Thymus (tissue), 11 donors: ENCODE results near the gene FGD4. TPM values are rescaled to one million over a fixed set of nuclear protein-coding genes. Genes with fewer than 3 reads are reported as not detected.
"Not testable (repeated sequence)": the region's sequence is repeated elsewhere in the genome, so short reads cannot be mapped to it uniquely, and the experiment has no call there.

Source experiments
- DNase-seq, 9 donors: peaks; one replicate each; pipeline ENCODE4 v3.0.0-alpha.2; 2013; ENCODE audit warnings: low spot score in 9 of 9, low read depth in 6 of 9, missing footprints in 1 of 9
- H3K27ac ChIP-seq, 2 donors: one replicate each; pipeline ENCODE4 v1.5.1; 2013; ENCODE audit warnings: control low read depth in 1 of 2, low read depth in 1 of 2, low read length in 1 of 2, mild to moderate bottlenecking in 1 of 2, moderate library complexity in 1 of 2
- H3K27me3 ChIP-seq, 2 donors: one replicate each; pipeline ENCODE4 v1.5.1; 2013; ENCODE audit warnings: low read length in 1 of 2; ENCODE audit not compliant: control insufficient read depth in 2 of 2, insufficient read depth in 1 of 2
- H3K36me3 ChIP-seq, 2 donors: one replicate each; pipeline ENCODE4 v1.5.1; 2013; ENCODE audit warnings: low read length in 1 of 2, mild to moderate bottlenecking in 1 of 2, moderate library complexity in 1 of 2; ENCODE audit not compliant: control insufficient read depth in 2 of 2, insufficient read depth in 2 of 2
- H3K4me1 ChIP-seq, 2 donors: one replicate each; pipeline ENCODE4 v1.5.1; 2013; ENCODE audit warnings: low read length in 2 of 2; ENCODE audit not compliant: control insufficient read depth in 2 of 2, insufficient read depth in 2 of 2
- H3K4me3 ChIP-seq, 2 donors: one replicate each; pipeline ENCODE4 v1.5.1; 2013; ENCODE audit warnings: low read length in 2 of 2, control low read depth in 1 of 2, mild to moderate bottlenecking in 1 of 2
- H3K9me3 ChIP-seq, 2 donors: one replicate each; pipeline ENCODE4 v1.5.1; 2013; ENCODE audit warnings: low read length in 1 of 2, mild to moderate bottlenecking in 1 of 2; ENCODE audit not compliant: control insufficient read depth in 2 of 2, insufficient read depth in 1 of 2
- WGBS: extraction: QIAGEN DNeasy Blood & Tissue Kit; methylation state at CpG from one replicate; pipeline ENCODE4 v1.1.7; 2013; 5-methylcytosine and 5-hydroxymethylcytosine counted together
- polyA plus RNA-seq: library from polyadenylated mRNA; stranded (reverse); fragments of 200-250 nt; gene quantifications from one replicate; pipeline ENCODE4 v1.2.3, GENCODE V29; 2013
- total RNA-seq: library from RNA; stranded (reverse); fragments of 120-200 nt; gene quantifications from one replicate; pipeline ENCODE4 v1.2.4, GENCODE V29; 2013
- donor health status: healthy.

Gene FGD4
- total and polyA plus RNA-seq, 2 donors: 3.3 to 3.6 TPM

DNA sequence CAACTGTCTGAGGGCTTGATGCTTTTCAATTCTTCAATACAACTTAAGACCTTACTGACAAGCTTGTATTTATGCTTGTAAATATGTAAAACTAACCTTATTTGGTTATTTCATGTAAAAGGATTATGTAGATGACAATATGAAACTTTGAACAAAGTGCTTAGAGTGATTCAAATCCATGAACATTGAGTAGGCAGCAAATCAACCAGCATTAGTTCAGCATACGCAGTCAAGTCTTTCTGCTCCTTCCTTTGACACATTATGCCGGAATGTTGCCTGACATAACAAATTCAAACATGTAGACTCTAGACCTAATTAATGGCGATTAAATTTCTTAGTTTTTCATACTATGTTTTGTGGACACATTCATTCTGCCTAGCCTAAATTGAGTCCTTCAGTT lies 105.2 kb downstream of the FGD4 start:
- Histone ChIP-seq H3K4me1 (peaks cover 0 to 7% of the 10 kb centered on the region in 2 donors), H3K36me3 (no peaks in the 10 kb centered on the region), H3K27me3 (no peaks in the 10 kb centered on the region), H3K27ac (no peak overlapping the region), H3K9me3 (no peaks in the 10 kb centered on the region), H3K4me3 (no peak overlapping the region)
- DNase-seq: no peak
- WGBS: 96% methylated on average over 3 of the region's 3 CpGs

DNA sequence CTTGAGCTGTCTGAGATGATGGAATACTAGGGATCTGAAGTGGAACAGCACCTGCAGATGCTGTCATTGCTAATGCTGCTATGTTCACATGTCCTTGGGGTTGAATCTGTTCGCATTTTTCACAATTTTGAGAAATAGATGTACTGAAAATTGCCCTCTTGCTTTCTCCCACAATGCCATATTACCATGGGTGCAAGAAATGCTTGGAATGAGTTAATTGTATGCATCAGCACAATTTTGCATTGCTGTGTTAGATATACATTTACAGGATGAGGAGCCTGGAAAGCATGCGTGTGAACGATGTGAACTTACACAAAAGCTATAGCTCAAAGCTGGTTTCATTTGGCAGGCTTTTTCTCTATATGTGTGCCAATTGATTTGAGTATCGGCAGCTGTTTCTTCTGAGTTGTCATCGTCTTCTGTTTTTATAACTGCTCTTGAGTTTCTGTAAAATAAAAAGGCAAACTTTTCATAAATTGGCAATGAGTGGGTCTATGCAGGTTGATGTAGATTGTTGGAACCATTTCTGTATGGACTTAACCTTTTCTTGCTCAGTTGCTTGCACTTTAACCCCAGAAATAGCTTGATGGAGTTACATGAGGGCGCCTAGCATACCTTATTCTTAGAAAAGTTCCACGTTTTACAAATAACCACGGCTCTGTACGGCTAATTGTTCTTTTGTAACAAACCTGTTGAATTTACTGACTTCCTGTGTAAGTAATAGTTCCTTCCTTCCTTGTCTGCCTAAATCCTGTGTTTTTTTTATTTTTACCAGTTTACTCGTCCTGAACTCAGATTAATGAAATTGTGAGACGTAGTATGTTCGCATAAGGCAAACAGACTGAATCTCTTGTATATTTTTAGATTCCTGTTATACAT lies 105.9 kb downstream of the FGD4 start:
- H3K9me3 ChIP-seq: no peaks in the 10 kb centered on the region
- no peaks in the 10 kb centered on the region for H3K27me3 ChIP-seq
- no peaks in the 10 kb centered on the region for H3K36me3 ChIP-seq
- no peak overlapping the region for H3K27ac ChIP-seq
- 87% methylated on average over 12 of the region's 12 CpGs for WGBS
- no peak overlapping the region for H3K4me3 ChIP-seq
- DNase-seq: no peak
- peaks cover 0 to 7% of the 10 kb centered on the region in 2 donors for H3K4me1 ChIP-seq

DNA sequence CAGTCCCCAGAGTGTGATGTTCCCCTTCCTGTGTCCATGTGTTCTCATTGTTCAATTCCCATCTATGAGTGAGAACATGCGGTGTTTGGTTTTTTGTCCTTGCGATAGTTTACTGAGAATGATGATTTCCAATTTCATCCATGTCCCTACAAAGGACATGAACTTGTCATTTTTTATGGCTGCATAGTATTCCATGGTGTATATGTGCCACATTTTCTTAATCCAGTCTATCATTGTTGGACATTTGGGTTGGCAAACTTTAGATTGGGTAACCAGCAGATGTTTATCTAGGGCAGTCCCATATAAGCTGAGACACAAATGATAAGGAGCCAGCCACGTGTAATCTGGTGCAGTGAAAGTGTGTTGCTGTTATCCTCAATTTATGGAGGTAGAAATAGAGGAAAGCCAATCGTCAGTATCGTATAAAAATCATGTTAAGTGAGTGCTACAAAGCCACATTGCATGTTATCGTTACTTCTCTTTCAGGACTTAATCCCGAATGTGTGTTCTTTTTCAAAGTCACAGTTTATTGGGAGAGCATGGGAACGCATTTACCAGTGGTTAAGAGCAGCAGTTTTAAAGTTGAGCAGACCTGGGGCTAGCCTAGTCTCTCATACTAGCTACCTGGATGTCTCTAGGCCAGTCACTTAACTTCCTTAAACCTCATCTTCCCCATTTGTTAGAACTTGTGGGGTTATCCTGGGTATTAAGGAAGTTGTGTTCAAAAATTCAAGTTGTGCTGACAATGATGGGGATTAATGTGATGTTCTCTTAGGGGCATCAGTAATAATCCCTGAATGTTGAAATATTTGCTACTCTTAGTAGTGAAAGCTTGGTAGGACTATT lies 108.0 kb downstream of the FGD4 start:
- H3K9me3 ChIP-seq, H3K4me1 ChIP-seq, DNase-seq, H3K4me3 ChIP-seq, H3K27ac ChIP-seq, H3K27me3 ChIP-seq, H3K36me3 ChIP-seq: not testable (repeated sequence)
- WGBS: 98% methylated on average over 6 of the region's 8 CpGs

DNA sequence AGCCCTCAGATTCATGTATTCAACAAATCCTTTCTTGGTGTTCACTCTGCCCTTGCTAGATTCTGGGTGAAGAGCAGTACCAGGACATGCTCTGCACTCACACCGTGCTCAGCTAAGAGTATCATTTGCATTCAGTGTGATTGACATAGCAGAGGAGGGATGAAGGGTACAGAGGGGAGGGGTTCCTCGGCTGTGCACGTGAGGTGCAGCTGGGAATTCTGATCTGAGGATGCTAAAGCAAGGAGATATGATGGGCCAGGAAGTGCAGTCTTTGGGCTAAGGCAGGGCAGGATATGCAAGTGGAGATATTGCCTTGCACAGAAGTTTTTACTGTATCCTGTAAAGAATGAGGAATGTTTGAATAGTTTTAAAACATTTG lies 108.6 kb downstream of the FGD4 start:
- no peaks in the 10 kb centered on the region for H3K36me3 ChIP-seq
- no peaks in the 10 kb centered on the region for H3K9me3 ChIP-seq
- WGBS: 88% methylated on average over 3 of the region's 3 CpGs
- H3K27ac ChIP-seq: no peak overlapping the region
- DNase-seq: no peak
- peaks cover 0 to 2% of the 10 kb centered on the region in 2 donors for H3K4me1 ChIP-seq
- no peaks in the 10 kb centered on the region for H3K27me3 ChIP-seq
- H3K4me3 ChIP-seq: no peak overlapping the region

DNA sequence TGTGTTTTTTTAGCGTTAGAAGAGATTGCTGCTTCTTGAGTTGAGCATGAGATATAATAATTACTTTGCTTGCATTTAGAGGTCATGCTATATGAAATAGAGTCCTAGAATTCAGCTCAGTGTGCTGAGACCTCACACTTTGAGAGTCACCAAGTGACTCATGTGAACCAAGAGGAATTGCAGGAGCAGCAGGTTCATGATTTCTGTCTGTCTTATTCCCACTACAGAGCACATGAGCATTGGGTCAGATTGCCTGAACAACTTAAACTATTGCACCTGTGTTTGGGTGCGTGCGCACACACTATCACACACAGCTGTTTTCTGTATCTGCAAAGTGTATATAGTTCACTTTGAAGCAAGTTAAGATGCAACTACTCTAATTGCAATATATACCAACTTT lies 109.3 kb downstream of the FGD4 start:
- Histone ChIP-seq H3K9me3 (no peaks in the 10 kb centered on the region), H3K27me3 (no peaks in the 10 kb centered on the region), H3K27ac (no peak overlapping the region), H3K4me3 (no peak overlapping the region), H3K4me1 (peaks cover 0 to 2% of the 10 kb centered on the region in 2 donors), H3K36me3 (no peaks in the 10 kb centered on the region)
- DNase-seq: peak in 1 of 9 donors; percentile 18
- WGBS: 90% methylated on average over 3 of the region's 3 CpGs

DNA sequence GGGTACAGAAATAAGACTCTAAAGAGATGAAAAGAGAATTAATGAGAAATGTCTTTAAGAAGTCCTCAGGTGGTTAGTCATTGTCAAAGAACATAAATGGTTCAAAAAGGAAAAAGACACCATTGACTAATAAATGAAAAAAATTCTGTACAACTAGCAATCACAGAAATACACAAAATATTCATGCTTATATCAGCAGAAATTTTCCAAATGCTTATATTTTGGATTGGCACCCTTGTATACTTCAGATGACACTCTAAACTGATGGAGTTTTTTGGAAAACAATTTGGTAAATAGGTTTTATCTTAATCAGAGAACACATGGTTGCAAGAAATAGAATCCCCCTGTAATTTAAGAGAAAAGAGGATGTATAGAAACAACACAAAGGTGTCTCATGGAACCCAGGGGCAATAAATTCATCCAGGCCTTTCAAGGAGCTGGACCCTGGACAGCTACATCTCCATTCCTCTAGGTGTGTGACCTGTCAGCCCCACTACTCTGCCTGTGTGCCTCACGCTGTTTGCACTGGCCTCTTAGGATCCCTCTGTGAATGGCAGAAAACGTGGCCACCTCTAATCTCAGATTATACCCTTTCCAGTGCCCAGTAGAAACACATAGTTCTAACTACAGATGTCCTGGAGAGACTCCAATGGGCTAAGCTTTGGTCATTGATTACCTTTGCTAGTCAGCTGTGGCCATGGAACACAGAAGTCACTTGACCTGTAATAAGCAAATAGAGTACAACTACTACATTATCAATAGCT lies 110.2 kb downstream of the FGD4 start:
- no peaks in the 10 kb centered on the region for H3K9me3 ChIP-seq
- H3K4me3 ChIP-seq: no peak overlapping the region
- H3K27ac ChIP-seq: no peak overlapping the region
- H3K36me3 ChIP-seq: no peaks in the 10 kb centered on the region
- WGBS: 97% methylated on average over 2 of the region's 2 CpGs
- no peaks in the 10 kb centered on the region for H3K27me3 ChIP-seq
- no peak for DNase-seq
- peaks cover 0 to 2% of the 10 kb centered on the region in 2 donors for H3K4me1 ChIP-seq

DNA sequence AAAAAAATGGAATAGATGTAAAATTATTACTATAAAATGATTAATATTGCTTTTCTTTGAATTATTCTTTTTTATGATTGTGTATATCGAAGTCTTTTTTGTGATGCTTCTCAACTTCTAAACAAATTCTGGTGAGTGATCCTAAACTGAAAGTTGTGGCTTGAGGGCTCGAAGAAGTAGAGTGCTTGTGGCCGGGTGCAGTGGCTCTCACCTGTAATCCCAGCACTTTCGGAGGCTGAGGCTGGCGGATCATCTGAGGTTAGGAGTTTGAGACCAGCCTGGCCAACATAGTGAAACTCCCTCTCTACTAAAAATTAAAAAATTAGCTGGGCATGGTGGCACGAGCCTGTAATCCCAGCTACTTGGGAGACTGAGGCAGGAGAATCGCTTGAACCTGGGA lies 112.6 kb downstream of the FGD4 start:
- H3K27ac ChIP-seq, H3K4me3 ChIP-seq, H3K27me3 ChIP-seq, H3K4me1 ChIP-seq, H3K36me3 ChIP-seq, DNase-seq, H3K9me3 ChIP-seq: not testable (repeated sequence)
- WGBS: 98% methylated on average over 7 of the region's 7 CpGs

DNA sequence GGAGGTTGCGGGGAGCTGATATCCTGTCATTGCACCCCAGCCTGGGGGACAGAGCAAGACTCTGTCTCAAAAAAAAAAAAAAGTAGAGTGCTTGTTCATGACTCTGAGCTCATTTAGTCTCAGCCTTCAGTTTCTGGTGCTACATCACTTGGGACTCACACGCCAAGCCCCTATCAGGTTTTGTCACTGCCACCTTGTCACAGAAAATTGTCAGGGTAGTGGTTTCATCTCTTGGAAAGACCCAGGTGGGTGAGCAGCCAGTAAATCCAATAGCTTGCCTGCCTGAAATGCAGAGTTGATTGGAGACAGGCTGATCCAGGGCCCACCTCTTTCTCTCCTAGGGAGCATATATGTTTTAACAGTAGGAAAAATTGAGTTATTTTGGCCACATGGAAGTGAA lies 113.0 kb downstream of the FGD4 start:
- DNase-seq: no peak
- 100% methylated on average over 2 of the region's 2 CpGs for WGBS
- H3K27ac ChIP-seq: no peak overlapping the region
- no peaks in the 10 kb centered on the region for H3K9me3 ChIP-seq
- no peaks in the 10 kb centered on the region for H3K36me3 ChIP-seq
- H3K4me3 ChIP-seq: no peak overlapping the region
- H3K4me1 ChIP-seq: peaks cover 3 to 7% of the 10 kb centered on the region in 2 donors
- H3K27me3 ChIP-seq: no peaks in the 10 kb centered on the region
